ENCODE results near the gene SLIT1. TPM values are rescaled to one million over a fixed set of nuclear protein-coding genes. Genes with fewer than 3 reads are reported as not detected.

The SLIT1 gene
- polyA plus RNA-seq, 1 donor from 2014 or later, result 9.5 TPM

DNA sequence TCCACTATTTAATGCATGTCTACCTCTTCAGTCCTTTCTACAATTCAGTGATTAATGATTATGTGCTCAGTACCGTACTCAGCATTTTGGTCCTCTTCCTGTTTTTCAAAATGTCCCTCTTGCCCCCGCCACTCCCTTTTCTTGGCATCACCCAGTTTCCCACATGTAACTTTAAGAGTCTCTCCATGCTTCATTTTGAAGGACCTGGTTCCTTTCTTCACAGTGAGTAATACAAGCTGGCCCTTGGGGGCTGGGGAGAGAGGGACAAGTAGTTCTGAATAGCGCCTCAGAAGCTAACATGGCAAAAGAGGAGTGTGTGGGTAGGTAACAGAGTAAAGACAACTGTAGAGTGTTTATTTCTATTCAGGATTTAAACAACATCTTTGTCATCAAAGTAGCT, 34.6 kb upstream of the SLIT1 start:
- H3K27me3 ChIP-seq (ENCODE audit: insufficient read depth, low read depth, low read length), result no peaks in the 10 kb centered on the region
- H4K20me1 ChIP-seq (ENCODE audit: insufficient read depth), result no peaks in the 10 kb centered on the region
- TF ChIP-seq MXI1 (conservative IDR thresholded peaks at IDR 0.05; ENCODE audit: poor library complexity, severe bottlenecking) (no peak), SMC3 (conservative IDR thresholded peaks at IDR 0.05; ENCODE audit: poor library complexity) (no peak), POLR2AphosphoS5 (IDR thresholded peaks at IDR 0.05) (no peak), RAD21 (conservative IDR thresholded peaks at IDR 0.05) (no peak), TAF1 (IDR thresholded peaks at IDR 0.05; ENCODE audit: low read depth) (no peak), EZH2 (IDR thresholded peaks at IDR 0.05; ENCODE audit: borderline replicate concordance, insufficient read depth, low read length, poor library complexity, severe bottlenecking) (no peak), EP300 (conservative IDR thresholded peaks at IDR 0.05; ENCODE audit: poor library complexity, severe bottlenecking) (no peak)
- TF ChIP-seq, protein P1, sequence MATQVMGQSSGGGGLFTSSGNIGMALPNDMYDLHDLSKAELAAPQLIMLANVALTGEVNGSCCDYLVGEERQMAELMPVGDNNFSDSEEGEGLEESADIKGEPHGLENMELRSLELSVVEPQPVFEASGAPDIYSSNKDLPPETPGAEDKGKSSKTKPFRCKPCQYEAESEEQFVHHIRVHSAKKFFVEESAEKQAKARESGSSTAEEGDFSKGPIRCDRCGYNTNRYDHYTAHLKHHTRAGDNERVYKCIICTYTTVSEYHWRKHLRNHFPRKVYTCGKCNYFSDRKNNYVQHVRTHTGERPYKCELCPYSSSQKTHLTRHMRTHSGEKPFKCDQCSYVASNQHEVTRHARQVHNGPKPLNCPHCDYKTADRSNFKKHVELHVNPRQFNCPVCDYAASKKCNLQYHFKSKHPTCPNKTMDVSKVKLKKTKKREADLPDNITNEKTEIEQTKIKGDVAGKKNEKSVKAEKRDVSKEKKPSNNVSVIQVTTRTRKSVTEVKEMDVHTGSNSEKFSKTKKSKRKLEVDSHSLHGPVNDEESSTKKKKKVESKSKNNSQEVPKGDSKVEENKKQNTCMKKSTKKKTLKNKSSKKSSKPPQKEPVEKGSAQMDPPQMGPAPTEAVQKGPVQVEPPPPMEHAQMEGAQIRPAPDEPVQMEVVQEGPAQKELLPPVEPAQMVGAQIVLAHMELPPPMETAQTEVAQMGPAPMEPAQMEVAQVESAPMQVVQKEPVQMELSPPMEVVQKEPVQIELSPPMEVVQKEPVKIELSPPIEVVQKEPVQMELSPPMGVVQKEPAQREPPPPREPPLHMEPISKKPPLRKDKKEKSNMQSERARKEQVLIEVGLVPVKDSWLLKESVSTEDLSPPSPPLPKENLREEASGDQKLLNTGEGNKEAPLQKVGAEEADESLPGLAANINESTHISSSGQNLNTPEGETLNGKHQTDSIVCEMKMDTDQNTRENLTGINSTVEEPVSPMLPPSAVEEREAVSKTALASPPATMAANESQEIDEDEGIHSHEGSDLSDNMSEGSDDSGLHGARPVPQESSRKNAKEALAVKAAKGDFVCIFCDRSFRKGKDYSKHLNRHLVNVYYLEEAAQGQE (IDR thresholded peaks at IDR 0.05; ENCODE audit: borderline replicate concordance), result no peak
- TF ChIP-seq, protein P2, sequence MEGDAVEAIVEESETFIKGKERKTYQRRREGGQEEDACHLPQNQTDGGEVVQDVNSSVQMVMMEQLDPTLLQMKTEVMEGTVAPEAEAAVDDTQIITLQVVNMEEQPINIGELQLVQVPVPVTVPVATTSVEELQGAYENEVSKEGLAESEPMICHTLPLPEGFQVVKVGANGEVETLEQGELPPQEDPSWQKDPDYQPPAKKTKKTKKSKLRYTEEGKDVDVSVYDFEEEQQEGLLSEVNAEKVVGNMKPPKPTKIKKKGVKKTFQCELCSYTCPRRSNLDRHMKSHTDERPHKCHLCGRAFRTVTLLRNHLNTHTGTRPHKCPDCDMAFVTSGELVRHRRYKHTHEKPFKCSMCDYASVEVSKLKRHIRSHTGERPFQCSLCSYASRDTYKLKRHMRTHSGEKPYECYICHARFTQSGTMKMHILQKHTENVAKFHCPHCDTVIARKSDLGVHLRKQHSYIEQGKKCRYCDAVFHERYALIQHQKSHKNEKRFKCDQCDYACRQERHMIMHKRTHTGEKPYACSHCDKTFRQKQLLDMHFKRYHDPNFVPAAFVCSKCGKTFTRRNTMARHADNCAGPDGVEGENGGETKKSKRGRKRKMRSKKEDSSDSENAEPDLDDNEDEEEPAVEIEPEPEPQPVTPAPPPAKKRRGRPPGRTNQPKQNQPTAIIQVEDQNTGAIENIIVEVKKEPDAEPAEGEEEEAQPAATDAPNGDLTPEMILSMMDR (IDR thresholded peaks at IDR 0.05; ENCODE audit: poor library complexity, severe bottlenecking), result no peak
- H3K4me2 ChIP-seq (ENCODE audit: low read length), result no peak overlapping the region
- no peaks in the 10 kb centered on the region for H3K36me3 ChIP-seq (ENCODE audit: insufficient read depth, low read length)
- no peaks in the 10 kb centered on the region for H3F3A ChIP-seq (ENCODE audit: insufficient read depth, low read length, poor library complexity, severe bottlenecking)
- no peaks in the 10 kb centered on the region for H3K9me2 ChIP-seq (ENCODE audit: insufficient read depth, low read length)
- H3K9ac ChIP-seq (ENCODE audit: low read length), result no peak overlapping the region
- H3K4me3 ChIP-seq (ENCODE audit: low read length), result no peak overlapping the region
- no peaks in the 10 kb centered on the region for H3K9me3 ChIP-seq (ENCODE audit: low read length)
- H3K79me2 ChIP-seq (replicated peaks; ENCODE audit: insufficient read depth, low read length), result no peaks in the 10 kb centered on the region
- H3K27ac ChIP-seq (ENCODE audit: low read length), result no peak overlapping the region
- H2AFZ ChIP-seq (ENCODE audit: low read depth, low read length), result no peak overlapping the region

DNA sequence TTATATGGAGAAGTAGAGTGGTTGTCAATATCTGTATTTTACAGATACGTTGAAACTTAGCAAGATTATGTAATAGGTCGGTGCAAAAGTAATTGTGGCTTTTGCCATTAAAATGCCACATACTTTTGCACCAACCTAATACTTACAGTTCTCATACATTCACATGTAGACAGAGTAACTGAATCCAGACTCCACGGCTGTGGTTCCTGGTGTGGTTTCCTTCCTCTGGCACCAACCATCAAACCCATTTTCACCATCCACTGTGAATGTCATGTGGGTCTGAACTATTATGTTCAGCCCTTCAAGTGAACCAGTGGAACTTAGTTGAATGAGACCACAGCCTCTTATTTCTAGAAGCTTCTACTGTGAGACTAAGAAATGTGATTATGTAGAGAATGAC, 31.5 kb upstream of the SLIT1 start:
- H3K27me3 ChIP-seq (ENCODE audit: insufficient read depth, low read depth, low read length), result no peaks in the 10 kb centered on the region
- H3K79me2 ChIP-seq (replicated peaks; ENCODE audit: insufficient read depth, low read length), result no peaks in the 10 kb centered on the region
- H2AFZ ChIP-seq (ENCODE audit: low read depth, low read length), result no peak overlapping the region
- no peaks in the 10 kb centered on the region for H3F3A ChIP-seq (ENCODE audit: insufficient read depth, low read length, poor library complexity, severe bottlenecking)
- H3K36me3 ChIP-seq (ENCODE audit: insufficient read depth, low read length), result no peaks in the 10 kb centered on the region
- no peak overlapping the region for H3K9ac ChIP-seq (ENCODE audit: low read length)
- H3K9me3 ChIP-seq (ENCODE audit: low read length), result no peaks in the 10 kb centered on the region
- no peak overlapping the region for H3K27ac ChIP-seq (ENCODE audit: low read length)
- H3K4me2 ChIP-seq (ENCODE audit: low read length), result no peak overlapping the region
- TF ChIP-seq, protein P1 (IDR thresholded peaks at IDR 0.05; ENCODE audit: borderline replicate concordance), result no peak
- TF ChIP-seq EP300 (conservative IDR thresholded peaks at IDR 0.05; ENCODE audit: poor library complexity, severe bottlenecking), result no peak
- TF ChIP-seq SMC3 (conservative IDR thresholded peaks at IDR 0.05; ENCODE audit: poor library complexity), result no peak
- TF ChIP-seq, protein P2 (IDR thresholded peaks at IDR 0.05; ENCODE audit: poor library complexity, severe bottlenecking), result no peak
- no peak for TF ChIP-seq EZH2 (IDR thresholded peaks at IDR 0.05; ENCODE audit: borderline replicate concordance, insufficient read depth, low read length, poor library complexity, severe bottlenecking)
- no peak for TF ChIP-seq POLR2AphosphoS5 (IDR thresholded peaks at IDR 0.05)
- TF ChIP-seq TAF1 (IDR thresholded peaks at IDR 0.05; ENCODE audit: low read depth), result no peak
- TF ChIP-seq RAD21 (conservative IDR thresholded peaks at IDR 0.05), result no peak
- TF ChIP-seq MXI1 (conservative IDR thresholded peaks at IDR 0.05; ENCODE audit: poor library complexity, severe bottlenecking), result no peak
- H4K20me1 ChIP-seq (ENCODE audit: insufficient read depth), result no peaks in the 10 kb centered on the region
- no peaks in the 10 kb centered on the region for H3K9me2 ChIP-seq (ENCODE audit: insufficient read depth, low read length)
- H3K4me3 ChIP-seq (ENCODE audit: low read length), result no peak overlapping the region

Data from neural cell (in vitro differentiated cells).